Neural cell (in vitro differentiated cells): ENCODE results near the gene NACC1. TPM values are rescaled to one million over a fixed set of nuclear protein-coding genes. Genes with fewer than 3 reads are reported as not detected.

Source experiments
- H2AFZ ChIP-seq: fragments of 200-600, 300-800 bp; sonication (generic), shearing (Covaris generic); 2 replicates; pipeline ENCODE4 v1.6.0; 2014; ENCODE audit warnings: low read depth, mild to moderate bottlenecking, antibody characterized with exemption, low read length, moderate library complexity
- H3F3A ChIP-seq: fragments of 200-600 bp; shearing (Covaris generic); 2 replicates; pipeline ENCODE4 v1.6.1; 2016; ENCODE audit warnings: mild to moderate bottlenecking, moderate library complexity, mixed read lengths, antibody characterized with exemption, low read length; ENCODE audit not compliant: insufficient read depth, poor library complexity, severe bottlenecking
- H3K27ac ChIP-seq: fragments of 200-600, 300-800 bp; sonication (generic), shearing (Covaris generic); 2 replicates; pipeline ENCODE4 v1.5.1; 2014; ENCODE audit warnings: mild to moderate bottlenecking, low read length, moderate library complexity
- H3K27me3 ChIP-seq: fragments of 300-800, 200-600 bp; sonication (generic), shearing (Covaris generic); 2 replicates; pipeline ENCODE4 v1.6.0; 2014; ENCODE audit warnings: mild to moderate bottlenecking, low read depth, low read length, moderate library complexity; ENCODE audit not compliant: insufficient read depth
- H3K36me3 ChIP-seq: fragments of 300-800, 200-600 bp; sonication (generic), shearing (Covaris generic); 2 replicates; pipeline ENCODE4 v1.5.1; 2014; ENCODE audit warnings: mild to moderate bottlenecking, antibody characterized with exemption, low read length, moderate library complexity; ENCODE audit not compliant: insufficient read depth
- H3K4me2 ChIP-seq: fragments of 300-800, 200-600 bp; sonication (generic), shearing (Covaris generic); 2 replicates; pipeline ENCODE4 v1.6.0; 2014; ENCODE audit warnings: mild to moderate bottlenecking, low read length
- H3K4me3 ChIP-seq: fragments of 300-800, 200-600 bp; sonication (generic), shearing (Covaris generic); 2 replicates; pipeline ENCODE4 v1.5.1; 2014; ENCODE audit warnings: mild to moderate bottlenecking, low read length, moderate library complexity
- H3K79me2 ChIP-seq: fragments of 200-600 bp; shearing (Covaris generic); replicated peaks from 2 replicates; pipeline ENCODE4 v1.6.0; 2014; ENCODE audit warnings: mild to moderate bottlenecking, low read length, moderate library complexity; ENCODE audit not compliant: insufficient read depth
- H3K9ac ChIP-seq: fragments of 300-800, 200-600 bp; sonication (generic), shearing (Covaris generic); 2 replicates; pipeline ENCODE4 v1.6.1; 2016; ENCODE audit warnings: mild to moderate bottlenecking, low read length, mixed read lengths
- H3K9me2 ChIP-seq: fragments of 200-600 bp; shearing (Covaris generic); 2 replicates; pipeline ENCODE4 v1.6.1; 2016; ENCODE audit warnings: mild to moderate bottlenecking, low read length, mixed read lengths; ENCODE audit not compliant: insufficient read depth
- H3K9me3 ChIP-seq: fragments of 200-600, 300-800 bp; sonication (generic), shearing (Covaris generic); 2 replicates; pipeline ENCODE4 v1.6.1; 2016; ENCODE audit warnings: mild to moderate bottlenecking, mixed run types, low read length, moderate library complexity, mixed read lengths
- H4K20me1 ChIP-seq: fragments of 200-600 bp; shearing (Covaris generic); 2 replicates; pipeline ENCODE4 v1.6.1; 2016; ENCODE audit warnings: mild to moderate bottlenecking, mixed run types; ENCODE audit not compliant: insufficient read depth
- CTCF ChIP-seq: fragments of 450-650 bp; IDR thresholded peaks from 2 replicates; pipeline ENCODE4 v1.5.1; 2014; ENCODE audit warnings: antibody characterized with exemption, mild to moderate bottlenecking, moderate library complexity; ENCODE audit not compliant: poor library complexity, severe bottlenecking
- EP300 ChIP-seq: fragments of 450-650 bp; conservative IDR thresholded peaks from 2 replicates; pipeline ENCODE4 v1.6.1; 2014; ENCODE audit warnings: antibody characterized with exemption, mild to moderate bottlenecking, moderate library complexity; ENCODE audit not compliant: poor library complexity, severe bottlenecking
- EZH2 ChIP-seq: fragments of 200-600, 300-800 bp; shearing (Covaris generic), sonication (generic); IDR thresholded peaks from 2 replicates; pipeline ENCODE4 v1.6.1; 2014; ENCODE audit warnings: antibody characterized with exemption, low read length, borderline replicate concordance, mild to moderate bottlenecking; ENCODE audit not compliant: insufficient read depth, poor library complexity, severe bottlenecking
- MXI1 ChIP-seq: fragments of 450-650 bp; conservative IDR thresholded peaks from 2 replicates; pipeline ENCODE4 v1.6.1; 2014; ENCODE audit warnings: antibody characterized with exemption, mild to moderate bottlenecking; ENCODE audit not compliant: poor library complexity, severe bottlenecking
- POLR2AphosphoS5 ChIP-seq: IDR thresholded peaks from 2 replicates; pipeline ENCODE4 v1.6.1; 2012
- RAD21 ChIP-seq: fragments of 450-650 bp; conservative IDR thresholded peaks from 2 replicates; pipeline ENCODE4 v1.6.1; 2014; ENCODE audit warnings: antibody characterized with exemption, mild to moderate bottlenecking, moderate library complexity
- REST ChIP-seq: IDR thresholded peaks from 2 replicates; pipeline ENCODE4 v1.6.1; 2012; ENCODE audit warnings: borderline replicate concordance
- SMC3 ChIP-seq: fragments of 450-650 bp; conservative IDR thresholded peaks from 2 replicates; pipeline ENCODE4 v1.6.1; 2014; ENCODE audit warnings: antibody characterized with exemption, mild to moderate bottlenecking, moderate library complexity; ENCODE audit not compliant: poor library complexity
- TAF1 ChIP-seq: IDR thresholded peaks from 2 replicates; pipeline ENCODE4 v1.6.1; 2012; ENCODE audit warnings: low read depth
- polyA plus RNA-seq: library from polyadenylated mRNA; depleted of rRNA; stranded (reverse); fragments of >200 nt; gene quantifications from 2 replicates; pipeline ENCODE4 v1.2.3, GENCODE V29; 2014

The NACC1 gene
- polyA plus RNA-seq, 1 donor from 2014 or later = 16.1 TPM

DNA sequence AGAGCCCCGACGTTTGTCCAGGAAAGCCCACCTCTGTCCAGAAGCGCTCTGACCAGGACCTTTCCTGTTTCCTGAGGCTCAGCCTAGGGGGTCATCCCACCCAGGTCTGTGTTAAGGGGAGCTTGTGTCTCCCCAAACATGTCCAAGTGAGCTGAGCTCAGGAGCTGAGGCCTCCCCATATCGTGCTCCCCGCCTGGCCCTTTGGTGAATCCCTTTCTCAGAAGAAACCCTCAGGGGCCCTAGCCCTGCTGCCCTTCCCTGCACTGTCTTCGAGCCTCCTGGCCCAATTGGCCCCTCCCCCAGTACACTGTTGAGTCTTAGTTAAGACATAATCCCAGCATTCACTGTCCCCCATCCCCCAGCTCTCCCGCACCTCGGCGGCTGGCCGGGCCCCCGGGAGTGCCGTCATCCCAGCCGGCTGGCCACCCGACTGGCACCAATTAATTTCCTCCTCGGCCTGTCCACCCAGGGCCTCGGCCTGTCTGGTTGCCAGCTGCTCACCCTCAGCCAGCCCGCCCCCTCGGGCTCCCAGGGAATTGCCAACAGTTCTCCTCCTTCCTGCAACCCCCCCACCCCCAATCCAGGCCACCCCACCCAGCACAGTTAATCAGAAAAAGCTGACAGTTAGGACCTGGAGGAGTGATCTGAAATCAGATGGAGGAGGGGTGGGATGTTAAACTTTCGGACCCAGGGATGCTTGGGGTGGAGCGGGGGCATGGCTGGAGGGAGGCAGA is 45.7 kb downstream of the NACC1 start:
- H3K9me3 ChIP-seq = no peaks in the 10 kb centered on the region
- no peaks in the 10 kb centered on the region for H4K20me1 ChIP-seq
- no peaks in the 10 kb centered on the region for H3K36me3 ChIP-seq
- H3K79me2 ChIP-seq = no peaks in the 10 kb centered on the region
- no peak overlapping the region for H3K27ac ChIP-seq
- no peaks in the 10 kb centered on the region for H3F3A ChIP-seq
- peak overlapping the region; percentile 23 for H3K9ac ChIP-seq
- no peak overlapping the region for H3K4me3 ChIP-seq
- H3K27me3 ChIP-seq = peaks cover 9% of the 10 kb centered on the region
- H3K4me2 ChIP-seq = no peak overlapping the region
- H2AFZ ChIP-seq = no peak overlapping the region
- no peaks in the 10 kb centered on the region for H3K9me2 ChIP-seq
- no peak for TF ChIP-seq TAF1
- no peak for TF ChIP-seq RAD21
- TF ChIP-seq CTCF = no peak
- no peak for TF ChIP-seq EZH2
- no peak for TF ChIP-seq MXI1
- no peak for TF ChIP-seq REST
- TF ChIP-seq POLR2AphosphoS5 = no peak
- TF ChIP-seq EP300 = no peak
- TF ChIP-seq SMC3 = no peak

- Histone ChIP-seq H3K36me3 (no peaks in the 10 kb centered on the region), H4K20me1 (no peaks in the 10 kb centered on the region), H3K4me3 (no peak overlapping the region), H3F3A (no peaks in the 10 kb centered on the region), H3K27me3 (peaks cover 9% of the 10 kb centered on the region), H3K9me2 (no peaks in the 10 kb centered on the region), H3K79me2 (no peaks in the 10 kb centered on the region), H2AFZ (no peak overlapping the region), H3K27ac (no peak overlapping the region), H3K4me2 (no peak overlapping the region), H3K9ac (peak overlapping the region; percentile 23), H3K9me3 (no peaks in the 10 kb centered on the region)
- TF ChIP-seq POLR2AphosphoS5 (no peak), REST (no peak), RAD21 (no peak), EZH2 (no peak), MXI1 (no peak), EP300 (no peak), SMC3 (no peak), TAF1 (no peak), CTCF (no peak)
These were observed 46.5 kb downstream of the NACC1 start for GRCh38 chr19:13164343-13165161.
